D721Med (cell line): ENCODE data around the gene C6orf141.

Experiments used
- DNase-seq: peaks from one replicate; pipeline ENCODE4 v3.0.0; 2011; ENCODE audit warnings: low spot score; ENCODE audit not compliant: insufficient read length
- FAIRE-seq: peaks from 2 replicates; lab custom pipeline; 2011; peaks lifted over from hg19 to GRCh38; lab: Jason Lieb, UNC
- TF ChIP-seq, protein P1 (sequence below): IDR thresholded peaks from 2 replicates; pipeline ENCODE4 v1.5.1; 2012; ENCODE audit warnings: mild to moderate bottlenecking, control low read depth; ENCODE audit not compliant: insufficient read depth; ENCODE audit errors: missing control alignments

C6orf141 gene

DNA sequence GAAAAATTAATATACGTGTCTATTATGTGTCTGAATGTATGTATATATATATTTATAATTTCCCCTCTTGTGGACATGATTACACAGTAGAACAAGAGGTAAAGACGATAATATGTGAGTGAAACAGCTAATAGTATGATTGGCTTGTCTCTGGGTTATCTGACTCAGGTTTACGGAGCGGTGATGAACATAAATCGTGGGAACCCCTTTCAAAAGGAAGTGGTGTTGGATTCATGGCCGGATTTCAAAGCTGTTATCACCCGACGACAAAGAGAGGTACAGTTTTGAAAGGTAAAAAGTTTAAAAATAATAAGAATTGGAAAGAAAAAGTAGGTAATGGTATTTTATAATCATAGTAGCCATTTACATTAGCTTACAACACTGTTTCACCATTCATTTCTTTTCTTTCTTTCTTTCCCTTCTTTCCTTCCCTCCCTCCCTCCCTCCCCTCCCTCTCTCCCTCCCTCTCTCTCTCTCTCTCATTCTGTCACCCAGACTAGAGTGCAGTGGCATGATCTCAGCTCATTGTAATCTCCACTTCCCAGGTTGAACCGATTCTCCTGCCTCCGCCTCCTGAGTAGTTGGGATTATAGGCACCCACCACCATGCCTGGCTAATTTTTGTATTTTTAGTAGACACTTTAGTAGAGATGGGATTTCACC, 34.9 kb upstream of the C6orf141 start:
- FAIRE-seq (no peak), DNase-seq (no peak)
- TF ChIP-seq, protein P1, sequence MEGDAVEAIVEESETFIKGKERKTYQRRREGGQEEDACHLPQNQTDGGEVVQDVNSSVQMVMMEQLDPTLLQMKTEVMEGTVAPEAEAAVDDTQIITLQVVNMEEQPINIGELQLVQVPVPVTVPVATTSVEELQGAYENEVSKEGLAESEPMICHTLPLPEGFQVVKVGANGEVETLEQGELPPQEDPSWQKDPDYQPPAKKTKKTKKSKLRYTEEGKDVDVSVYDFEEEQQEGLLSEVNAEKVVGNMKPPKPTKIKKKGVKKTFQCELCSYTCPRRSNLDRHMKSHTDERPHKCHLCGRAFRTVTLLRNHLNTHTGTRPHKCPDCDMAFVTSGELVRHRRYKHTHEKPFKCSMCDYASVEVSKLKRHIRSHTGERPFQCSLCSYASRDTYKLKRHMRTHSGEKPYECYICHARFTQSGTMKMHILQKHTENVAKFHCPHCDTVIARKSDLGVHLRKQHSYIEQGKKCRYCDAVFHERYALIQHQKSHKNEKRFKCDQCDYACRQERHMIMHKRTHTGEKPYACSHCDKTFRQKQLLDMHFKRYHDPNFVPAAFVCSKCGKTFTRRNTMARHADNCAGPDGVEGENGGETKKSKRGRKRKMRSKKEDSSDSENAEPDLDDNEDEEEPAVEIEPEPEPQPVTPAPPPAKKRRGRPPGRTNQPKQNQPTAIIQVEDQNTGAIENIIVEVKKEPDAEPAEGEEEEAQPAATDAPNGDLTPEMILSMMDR = no peak

DNA sequence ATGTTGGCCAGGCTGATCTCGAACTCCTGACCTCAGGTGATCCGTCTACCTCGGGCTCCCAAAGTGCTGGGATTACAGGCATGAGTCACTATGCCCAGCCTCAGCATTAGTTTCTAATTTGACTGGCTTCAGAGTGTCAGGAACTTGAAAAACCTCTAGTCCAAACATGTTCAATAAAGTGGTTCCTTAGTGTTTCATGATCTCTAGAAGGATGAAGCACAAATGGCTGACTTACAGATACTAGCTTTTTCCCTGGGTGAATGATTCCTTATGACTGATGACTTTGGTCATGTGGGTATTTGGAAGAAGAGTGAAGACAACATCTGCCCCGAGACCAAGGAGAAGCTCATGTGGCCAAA, 34.3 kb upstream of the C6orf141 start:
- no peak for FAIRE-seq
- DNase-seq = no peak
- TF ChIP-seq, protein P1 = no peak

DNA sequence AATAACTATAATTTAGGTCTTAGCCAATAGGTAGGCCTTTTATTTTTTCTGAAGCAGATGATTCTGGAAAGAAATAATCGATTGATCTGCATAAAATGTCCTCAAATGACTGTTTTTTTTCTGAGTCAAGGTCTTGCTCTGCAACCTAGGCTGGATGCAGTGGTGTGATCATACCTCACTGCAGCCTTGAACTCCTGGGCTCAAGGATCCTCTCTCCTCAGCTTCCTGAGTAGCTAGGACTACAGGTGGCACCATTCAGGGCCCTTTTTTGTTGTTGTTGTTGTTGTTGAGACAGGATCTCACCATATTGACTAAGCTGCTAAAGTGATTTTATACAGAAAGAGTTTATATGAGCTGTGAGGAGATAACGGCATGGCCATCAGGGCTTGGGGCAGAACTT, 32.5 kb upstream of the C6orf141 start:
- TF ChIP-seq, protein P1 = no peak
- no peak for FAIRE-seq
- DNase-seq = no peak

DNA sequence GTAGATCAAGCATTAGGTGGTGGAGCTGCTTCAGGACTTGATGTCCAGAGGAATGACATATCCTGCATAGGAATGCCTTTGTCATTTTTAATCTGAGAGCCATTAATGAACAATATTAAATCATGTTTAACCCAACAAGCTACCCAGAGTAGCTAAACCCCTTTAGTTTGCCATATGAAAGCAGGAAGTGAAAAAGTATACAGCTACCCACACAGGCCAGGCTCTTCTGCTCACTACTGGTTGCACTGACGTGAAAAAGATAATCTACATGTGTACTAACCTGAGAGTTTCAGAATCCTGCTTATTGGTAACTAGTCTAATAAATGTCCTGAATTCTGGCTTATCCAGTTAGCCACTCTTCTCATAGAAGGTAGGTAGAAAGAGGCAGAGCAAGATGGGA, 30.8 kb upstream of the C6orf141 start:
- TF ChIP-seq, protein P1 = no peak
- FAIRE-seq (no peak), DNase-seq (no peak)

DNA sequence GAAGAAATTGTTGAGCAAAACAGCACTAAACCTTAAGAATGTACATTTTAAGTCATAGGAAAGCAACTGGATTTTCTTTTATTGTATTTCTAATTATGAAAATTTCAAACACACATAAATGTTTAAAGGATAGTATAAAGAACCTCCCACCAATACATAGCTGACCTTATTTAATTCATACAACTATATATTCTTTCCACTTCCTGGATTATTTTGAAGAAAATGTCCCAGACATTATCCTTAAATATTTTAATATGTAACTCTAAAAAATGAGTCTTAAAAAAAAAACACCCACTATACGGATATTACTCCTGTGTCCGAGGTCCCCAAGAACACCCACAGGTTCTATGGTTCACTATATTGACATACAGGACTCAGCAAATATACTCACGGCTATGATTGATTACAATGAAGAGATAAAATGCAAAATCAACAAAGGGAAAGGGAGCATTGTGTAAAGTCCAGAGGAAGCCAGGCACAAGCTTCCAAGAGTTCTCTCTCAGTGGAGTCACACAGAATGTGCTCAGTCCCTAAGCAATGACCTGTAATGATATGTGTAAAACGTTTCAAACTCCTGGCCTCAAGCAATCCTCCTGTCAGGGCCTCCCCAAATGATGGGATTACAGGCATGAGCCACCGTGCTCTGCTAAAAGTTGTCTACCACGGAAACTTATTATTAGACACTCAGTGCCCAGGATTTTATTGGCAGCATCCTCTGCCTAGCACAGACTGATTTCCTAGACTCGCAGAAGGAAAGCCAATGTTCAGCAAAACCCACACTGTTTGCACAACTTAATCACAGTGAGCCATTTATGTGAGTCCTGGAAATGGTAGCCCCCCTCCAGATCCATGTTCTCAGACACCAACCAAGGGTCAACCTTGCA, 27.5 kb upstream of the C6orf141 start:
- DNase-seq (no peak), FAIRE-seq (no peak)
- TF ChIP-seq, protein P1 = no peak

DNA sequence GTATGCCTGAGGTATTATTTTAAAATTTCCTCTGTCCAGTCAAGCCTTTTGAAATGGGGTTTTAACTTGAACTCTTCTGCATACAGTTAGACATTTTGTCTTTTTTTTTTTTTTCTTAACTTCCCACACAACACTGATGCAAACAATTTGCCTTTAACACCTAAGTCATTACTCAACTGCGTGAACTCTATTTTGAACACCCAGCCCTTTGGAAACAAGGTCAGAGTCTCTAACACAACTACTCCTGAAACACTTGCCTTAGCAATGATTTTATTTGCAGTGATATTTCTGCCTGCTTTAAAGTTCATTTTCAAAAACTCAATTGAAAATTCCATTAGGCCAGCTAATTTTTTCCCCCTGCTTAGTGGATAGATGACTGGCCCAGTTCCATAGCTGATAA, 26.6 kb upstream of the C6orf141 start:
- TF ChIP-seq, protein P1 = no peak
- FAIRE-seq (no peak), DNase-seq (no peak)

DNA sequence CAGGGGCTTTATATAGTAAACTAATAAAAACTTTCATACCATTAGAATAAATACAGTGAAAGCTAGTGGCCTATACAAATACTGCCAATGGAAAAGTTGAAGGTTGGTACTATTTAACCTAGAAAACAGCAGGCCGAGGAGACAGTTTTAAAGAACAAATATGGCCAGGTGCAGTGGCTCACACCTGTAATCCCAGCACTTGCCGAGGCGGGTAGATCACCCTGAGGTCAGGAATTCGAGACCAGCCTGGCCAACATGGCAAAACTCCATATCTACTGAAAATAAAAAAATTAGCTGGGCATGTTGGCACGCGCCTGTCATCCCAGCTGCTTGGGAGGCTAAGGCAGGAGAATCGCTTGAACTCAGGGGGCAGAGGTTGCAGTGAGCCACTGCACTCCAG, 25.9 kb upstream of the C6orf141 start:
- FAIRE-seq (no peak), DNase-seq (no peak)
- TF ChIP-seq, protein P1 = no peak
